GM12878 (cell line): ENCODE data around the gene NEGR1. TPM values are rescaled to one million over a fixed set of nuclear protein-coding genes. Genes with fewer than 3 reads are reported as not detected.

ENCODE experiments used
- ATAC-seq: fragments of 200-7000 bp; cut with Tn5 transposase; 3 replicates; pipeline ENCODE4 v1.9.1; 2020; ENCODE audit warnings: mild to moderate bottlenecking, moderate library complexity
- BruUV-seq: library from RNA; stranded (reverse); fragments of 400-500 nt; replicated peaks from 2 replicates; lab custom pipeline; 2021; lab: Mats Ljungman, UMichigan
- CTCF ChIA-PET: fragments of 300-600 bp; sonication (Branson Sonifier 250); formaldehyde crosslinking; extraction: SDS; loops from one replicate; lab custom pipeline; 2021; ENCODE audit warnings: inconsistent platforms; lab: Yijun Ruan, JAX
- POLR2A ChIA-PET: fragments of 350-600 bp; formaldehyde crosslinking; extraction: SDS; loops from one replicate; lab custom pipeline; 2021; ENCODE audit warnings: inconsistent platforms; lab: Charles Lee
- RAD21 ChIA-PET: fragments of 300-600 bp; sonication (Branson Sonifier 250); formaldehyde crosslinking; loops from one replicate; lab custom pipeline; 2023; ENCODE audit warnings: antibody characterized with exemption; ENCODE audit not compliant: unreplicated experiment; lab: Charles Lee
- SMC1A ChIA-PET: fragments of 300-600 bp; sonication (Branson Sonifier 250); formaldehyde crosslinking; loops from one replicate; lab custom pipeline; 2023; ENCODE audit not compliant: unreplicated experiment, uncharacterized antibody; lab: Charles Lee
- DNase-seq: peaks from one replicate; pipeline ENCODE4 v3.0.0-alpha.2; 2011; ENCODE audit warnings: low read depth, low spot score
- FAIRE-seq: peaks from 3 replicates; lab custom pipeline; 2011; peaks lifted over from hg19 to GRCh38; lab: Jason Lieb, UNC
- H2AFZ ChIP-seq: 2 replicates; pipeline ENCODE4 v1.6.0; 2011; ENCODE audit warnings: low read depth, low read length, control low read depth; ENCODE audit not compliant: control insufficient read depth
- H3K27ac ChIP-seq: 2 replicates; pipeline ENCODE4 v1.5.1; 2011; ENCODE audit warnings: control low read depth; ENCODE audit not compliant: control insufficient read depth, insufficient read depth
- H3K27me3 ChIP-seq, 2 experiments: replicated peaks in 1 of 2; 2 replicates each; pipeline versions ENCODE4 v1.6.0 to v1.6.1; 2011; ENCODE audit warnings: low read length in 1 of 2; ENCODE audit not compliant: control insufficient read depth in 2 of 2, insufficient read depth in 2 of 2
- H3K36me3 ChIP-seq, 2 experiments: 2 replicates each; pipeline ENCODE4 v1.5.1; 2011; ENCODE audit warnings: low read length in 1 of 2; ENCODE audit not compliant: control insufficient read depth in 2 of 2, insufficient read depth in 2 of 2
- H3K4me1 ChIP-seq: 2 replicates; pipeline ENCODE4 v1.6.1; 2011; ENCODE audit warnings: mild to moderate bottlenecking, low read length, moderate library complexity, mixed read lengths; ENCODE audit not compliant: control insufficient read depth, insufficient read depth
- H3K4me2 ChIP-seq: 2 replicates; pipeline ENCODE4 v1.6.0; 2011; ENCODE audit warnings: control low read depth; ENCODE audit not compliant: control insufficient read depth, insufficient read depth
- H3K4me3 ChIP-seq: fragments of 200-600 bp; sonication (generic); 2 replicates; pipeline ENCODE4 v1.5.1; 2016
- H3K79me2 ChIP-seq: 2 replicates; pipeline ENCODE4 v1.6.0; 2011; ENCODE audit warnings: low read length; ENCODE audit not compliant: control insufficient read depth, insufficient read depth
- H3K9ac ChIP-seq: 2 replicates; pipeline ENCODE4 v1.8.0; 2011; ENCODE audit warnings: low read length, control low read depth, mixed read lengths; ENCODE audit not compliant: control insufficient read depth, insufficient read depth
- H3K9me3 ChIP-seq: replicated peaks from 3 replicates; pipeline ENCODE4 v1.5.1; 2011; ENCODE audit warnings: mild to moderate bottlenecking, low read length; ENCODE audit not compliant: control insufficient read depth, insufficient read depth
- H4K20me1 ChIP-seq: 2 replicates; pipeline ENCODE4 v1.6.0; 2011; ENCODE audit not compliant: control insufficient read depth, insufficient read depth
- CREM ChIP-seq: IDR thresholded peaks from 2 replicates; pipeline ENCODE4 v1.6.1; 2014; ENCODE audit warnings: antibody characterized with exemption, low read depth
- E2F4 ChIP-seq: IDR thresholded peaks from 2 replicates; pipeline ENCODE4 v1.6.1; 2012; ENCODE audit warnings: low read depth, low read length, improper control_type of control experiment
- FOS ChIP-seq: IDR thresholded peaks from 3 replicates; pipeline ENCODE4 v1.6.1; 2011; ENCODE audit warnings: borderline replicate concordance; ENCODE audit not compliant: insufficient read length; ENCODE audit errors: extremely low read depth
- GABPA ChIP-seq: IDR thresholded peaks from 2 replicates; pipeline ENCODE4 v1.6.1; 2014; ENCODE audit warnings: antibody characterized with exemption, low read depth, mild to moderate bottlenecking, inconsistent platforms
- HDAC2 ChIP-seq: fragments of 200-600 bp; sonication (generic); IDR thresholded peaks from 2 replicates; pipeline ENCODE4 v1.6.1; 2017
- IRF4 ChIP-seq: IDR thresholded peaks from 2 replicates; pipeline ENCODE4 v1.6.1; 2011; ENCODE audit warnings: low read depth, low read length
- IRF5 ChIP-seq: fragments of 450-650 bp; IDR thresholded peaks from 2 replicates; pipeline ENCODE4 v1.6.1; 2017; ENCODE audit warnings: borderline replicate concordance
- KDM1A ChIP-seq: fragments of 200-600 bp; sonication (generic); IDR thresholded peaks from 2 replicates; pipeline ENCODE4 v1.6.1; 2016; ENCODE audit warnings: borderline replicate concordance
- NBN ChIP-seq: fragments of 450-650 bp; IDR thresholded peaks from 2 replicates; pipeline ENCODE4 v1.6.1; 2016
- NFYB ChIP-seq: IDR thresholded peaks from 2 replicates; pipeline ENCODE4 v1.6.1; 2011; ENCODE audit warnings: low read depth, mild to moderate bottlenecking, low read length, improper control_type of control experiment, moderate library complexity; ENCODE audit not compliant: insufficient read depth
- NR2C1 ChIP-seq: fragments of 450-650 bp; IDR thresholded peaks from 2 replicates; pipeline ENCODE4 v1.6.1; 2017; ENCODE audit warnings: antibody characterized with exemption, mild to moderate bottlenecking, moderate library complexity
- NRF1 ChIP-seq: conservative IDR thresholded peaks from 2 replicates; pipeline ENCODE4 v1.6.1; 2011; ENCODE audit warnings: mild to moderate bottlenecking, low read depth, low read length, improper control_type of control experiment
- RAD21 ChIP-seq: IDR thresholded peaks from 2 replicates; pipeline ENCODE4 v1.6.1; 2011; ENCODE audit warnings: mild to moderate bottlenecking, low read depth, low read length, moderate library complexity; ENCODE audit not compliant: insufficient read depth
- RAD51 ChIP-seq: fragments of 450-650 bp; IDR thresholded peaks from 2 replicates; pipeline ENCODE4 v1.6.1; 2016; ENCODE audit warnings: moderate library complexity, mild to moderate bottlenecking, inconsistent platforms
- RELA ChIP-seq: fragments of 450-650 bp; IDR thresholded peaks from 2 replicates; pipeline ENCODE4 v1.8.0; 2014; ENCODE audit warnings: borderline replicate concordance; ENCODE audit not compliant: partially characterized antibody
- SIX5 ChIP-seq: IDR thresholded peaks from 2 replicates; pipeline ENCODE4 v1.6.1; 2011; ENCODE audit warnings: mild to moderate bottlenecking, low read depth, low read length, moderate library complexity; ENCODE audit not compliant: severe bottlenecking
- SRF ChIP-seq, 2 experiments: IDR thresholded peaks; 2 replicates each; pipeline ENCODE4 v1.6.1; 2011; ENCODE audit warnings: low read depth in 2 of 2, low read length in 2 of 2, mild to moderate bottlenecking in 1 of 2, moderate library complexity in 1 of 2
- STAT1 ChIP-seq: fragments of 450-650 bp; conservative IDR thresholded peaks from 2 replicates; pipeline ENCODE4 v1.6.1; 2014; ENCODE audit warnings: antibody characterized with exemption, mild to moderate bottlenecking
- STAT3 ChIP-seq: IDR thresholded peaks from 2 replicates; pipeline ENCODE4 v1.6.1; 2011; ENCODE audit warnings: low read depth, low read length, improper control_type of control experiment
- TAF1 ChIP-seq: IDR thresholded peaks from 2 replicates; pipeline ENCODE4 v1.6.1; 2011; ENCODE audit warnings: mild to moderate bottlenecking, low read depth, low read length, borderline replicate concordance
- ZBTB11 ChIP-seq: fragments of 450-650 bp; formaldehyde crosslinking; IDR thresholded peaks from 2 replicates; pipeline ENCODE4 v1.5.0; 2022; ENCODE audit warnings: mild to moderate bottlenecking, missing genetic modification characterization
- ZNF622 ChIP-seq: fragments of 450-650 bp; IDR thresholded peaks from 2 replicates; pipeline ENCODE4 v1.6.1; 2017; ENCODE audit warnings: mild to moderate bottlenecking, inconsistent platforms
- in situ Hi-C: fragments of 300-500 bp; cut with MboI; formaldehyde crosslinking; loops from 9 replicates; pipeline ENCODE4 v1.14.3; 2018; ENCODE audit warnings: mixed read lengths
- intact Hi-C: fragments of 100-400 bp; cut with micrococcal nuclease; formaldehyde crosslinking; loops from one replicate; pipeline ENCODE4 v1.14.2; 2022; ENCODE audit not compliant: unreplicated experiment
- polyA plus RNA-seq, 11 experiments: library from polyadenylated mRNA; depleted of rRNA in 4 of 11; unstranded in 6 of 11; stranded (reverse) in 5 of 11; fragments of >200 nt; fragmentation: Nextera tagmentation in 4 of 11; fragmentation: Illumina TruSeq in 1 of 11; extraction: Ambion mirVana in 4 of 11; extraction: Trizol in 1 of 11; gene quantifications; 1 replicate in 1 of 11; 2 replicates in 10 of 11; pipeline versions ENCODE4 v1.2.1 to v1.2.3, GENCODE V29; 2011 to 2016; ENCODE audit warnings: inconsistent platforms in 2 of 11, missing spikeins in 2 of 11, low read depth in 1 of 11
- total RNA-seq, 4 experiments: library from RNA; depleted of rRNA in 3 of 4; stranded (reverse); fragments of >200 nt in 3 of 4; fragmentation: Illumina TruSeq in 1 of 4; extraction: Trizol in 1 of 4; gene quantifications; 2 replicates each; pipeline versions ENCODE4 v1.2.1 to v1.2.3, GENCODE V29; 2013 to 2021

Gene NEGR1
- total and polyA plus RNA-seq, 10 of the 15 experiments (the other 5 are each of a cell fraction or from before 2014, with no cell fraction given): under 0.01 to 0.03 (median 0.01) TPM; not detected in 7

DNA sequence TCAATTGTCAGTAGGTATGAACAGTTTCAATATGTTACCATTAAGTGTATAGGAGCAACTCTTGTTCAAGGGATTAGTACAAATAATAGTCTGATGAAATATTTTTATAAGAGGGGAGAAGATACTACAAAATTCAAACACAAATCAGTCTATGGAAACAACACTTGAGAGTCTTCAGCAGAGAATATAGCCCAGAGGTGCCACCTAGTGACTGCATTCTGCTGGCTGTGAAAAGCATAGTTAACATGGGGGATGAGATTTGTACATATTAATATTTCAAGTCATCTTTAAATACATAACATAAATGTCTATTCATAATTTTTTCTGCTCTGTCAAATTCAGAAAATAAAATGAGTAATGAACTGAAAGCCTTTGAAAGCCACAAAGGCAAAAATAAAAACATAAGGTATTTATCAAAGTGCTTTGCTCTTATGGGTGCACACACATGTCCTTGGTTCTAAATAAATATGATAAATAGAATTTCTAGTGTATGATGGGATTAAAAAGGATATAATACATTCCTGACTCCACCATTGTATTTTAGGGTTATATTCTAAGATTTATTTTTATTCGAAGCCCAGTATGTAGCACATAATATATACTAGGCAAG is 760.6 kb downstream of the NEGR1 start (continued):
- TF ChIP-seq STAT3 (no peak), FOS (no peak), NR2C1 (no peak), SIX5 (no peak), IRF4 (no peak), RAD21 (peak; percentile 48), NRF1 (no peak), RAD51 (no peak)

DNA sequence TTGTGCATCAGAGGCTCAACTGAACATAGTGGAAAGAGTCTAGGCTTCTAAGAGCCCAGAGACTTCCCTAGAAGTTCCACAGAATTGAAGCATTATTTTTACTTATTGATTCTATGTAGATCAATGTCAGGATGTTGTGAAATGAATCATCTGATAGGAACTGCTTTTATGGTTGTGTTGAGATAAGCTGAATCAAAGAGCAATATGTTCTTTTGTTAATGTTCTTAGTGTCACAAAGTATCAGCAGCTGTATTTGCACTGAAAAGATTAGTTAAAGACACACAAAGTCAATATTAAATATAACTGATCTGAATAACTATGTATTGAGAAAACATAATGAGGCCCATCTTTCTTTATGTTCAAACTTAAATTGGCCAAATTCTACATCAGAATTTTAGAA is 770.8 kb downstream of the NEGR1 start:
- FAIRE-seq (no peak), DNase-seq (no peak), ATAC-seq (no peak)
- Histone ChIP-seq H3K9me3 (no peaks in the 10 kb centered on the region), H3K79me2 (no peaks in the 10 kb centered on the region), H3K36me3 (no peaks in the 10 kb centered on the region), H3K27me3 (no peaks in the 10 kb centered on the region), H3K4me1 (no peaks in the 10 kb centered on the region), H3K4me3 (no peak overlapping the region), H4K20me1 (no peaks in the 10 kb centered on the region), H3K9ac (no peak overlapping the region), H2AFZ (no peak overlapping the region), H3K27ac (no peak overlapping the region), H3K4me2 (no peak overlapping the region)
- intact Hi-C loops: no loop called here
- RAD21 ChIA-PET: no interaction called here
- SMC1A ChIA-PET: no interaction called here
- in situ Hi-C loops: no loop called here
- CTCF ChIA-PET: no interaction called here
- BruUV-seq: no TSS peak
- POLR2A ChIA-PET: no interaction called here
- TF ChIP-seq E2F4: no peak
- TF ChIP-seq KDM1A: no peak
- no peak for TF ChIP-seq GABPA
- TF ChIP-seq IRF5: no peak
- no peak for TF ChIP-seq CREM
- TF ChIP-seq NBN: no peak
- no peak for TF ChIP-seq ZBTB11 (CRISPR knock-in tag)
- no peak for TF ChIP-seq SRF (IDR thresholded peaks at IDR 0.05; ENCODE audit: low read depth in 2 of 2, low read length in 2 of 2)
- TF ChIP-seq RELA: no peak
- TF ChIP-seq ZNF622: no peak
- TF ChIP-seq HDAC2: no peak
- no peak for TF ChIP-seq STAT3
- no peak for TF ChIP-seq TAF1
- TF ChIP-seq NFYB: no peak
- no peak for TF ChIP-seq STAT1
